Measurements from ENCODE around the gene CENPO. TPM values are rescaled to one million over a fixed set of nuclear protein-coding genes. Genes with fewer than 3 reads are reported as not detected.

CENPO gene
- total RNA-seq, 1 donor: 8.0 TPM

DNA sequence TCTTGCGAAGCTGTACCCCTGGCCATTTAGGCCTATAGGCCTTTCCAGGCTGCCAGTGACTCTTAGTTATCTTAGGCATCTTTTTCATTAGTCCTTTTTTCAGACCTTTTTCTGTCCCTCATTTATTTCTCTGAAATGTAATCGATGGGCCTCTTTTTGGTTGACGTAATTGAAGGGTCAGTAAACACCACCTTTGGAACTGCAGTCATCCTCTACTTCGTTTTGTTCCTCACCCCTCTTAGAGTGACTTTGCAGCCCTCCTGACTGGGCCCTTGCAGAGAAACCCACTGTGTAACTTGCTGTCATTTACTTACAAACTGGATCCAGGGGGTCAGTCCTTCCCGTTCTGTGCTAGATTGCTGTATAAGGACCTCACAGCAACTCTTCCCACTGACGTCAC, 23.2 kb downstream of the CENPO start:
- peak overlapping the region; percentile 4 for H2AFZ ChIP-seq (ENCODE audit: low read length)
- no peak for DNase-seq (ENCODE audit: insufficient read length, low spot score, missing footprints)
- no peaks in the 10 kb centered on the region for H3K9me3 ChIP-seq (ENCODE audit: low read depth, low read length)
- H3K36me3 ChIP-seq (ENCODE audit: insufficient read depth, low read length): peaks cover 43% of the 10 kb centered on the region
- peaks cover 44% of the 10 kb centered on the region for H3K79me2 ChIP-seq (ENCODE audit: insufficient read depth, low read length)
- H3K27ac ChIP-seq (ENCODE audit: low read depth, low read length): peak overlapping the region; percentile 78
- H4K20me1 ChIP-seq (ENCODE audit: insufficient read depth, low read length): no peaks in the 10 kb centered on the region
- no peak overlapping the region for H3K4me3 ChIP-seq (ENCODE audit: insufficient read depth, low read length)
- peaks cover 22% of the 10 kb centered on the region for H3K4me1 ChIP-seq (ENCODE audit: insufficient read depth, low read length)
- no peaks in the 10 kb centered on the region for H3K27me3 ChIP-seq (ENCODE audit: insufficient read depth, low read length)
- TF ChIP-seq, protein P1, sequence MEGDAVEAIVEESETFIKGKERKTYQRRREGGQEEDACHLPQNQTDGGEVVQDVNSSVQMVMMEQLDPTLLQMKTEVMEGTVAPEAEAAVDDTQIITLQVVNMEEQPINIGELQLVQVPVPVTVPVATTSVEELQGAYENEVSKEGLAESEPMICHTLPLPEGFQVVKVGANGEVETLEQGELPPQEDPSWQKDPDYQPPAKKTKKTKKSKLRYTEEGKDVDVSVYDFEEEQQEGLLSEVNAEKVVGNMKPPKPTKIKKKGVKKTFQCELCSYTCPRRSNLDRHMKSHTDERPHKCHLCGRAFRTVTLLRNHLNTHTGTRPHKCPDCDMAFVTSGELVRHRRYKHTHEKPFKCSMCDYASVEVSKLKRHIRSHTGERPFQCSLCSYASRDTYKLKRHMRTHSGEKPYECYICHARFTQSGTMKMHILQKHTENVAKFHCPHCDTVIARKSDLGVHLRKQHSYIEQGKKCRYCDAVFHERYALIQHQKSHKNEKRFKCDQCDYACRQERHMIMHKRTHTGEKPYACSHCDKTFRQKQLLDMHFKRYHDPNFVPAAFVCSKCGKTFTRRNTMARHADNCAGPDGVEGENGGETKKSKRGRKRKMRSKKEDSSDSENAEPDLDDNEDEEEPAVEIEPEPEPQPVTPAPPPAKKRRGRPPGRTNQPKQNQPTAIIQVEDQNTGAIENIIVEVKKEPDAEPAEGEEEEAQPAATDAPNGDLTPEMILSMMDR (IDR thresholded peaks at IDR 0.05; ENCODE audit: extremely low read depth, low read depth, low read length): no peak
- H3K4me2 ChIP-seq (ENCODE audit: insufficient read depth, low read length): peak overlapping the region; percentile 3

DNA sequence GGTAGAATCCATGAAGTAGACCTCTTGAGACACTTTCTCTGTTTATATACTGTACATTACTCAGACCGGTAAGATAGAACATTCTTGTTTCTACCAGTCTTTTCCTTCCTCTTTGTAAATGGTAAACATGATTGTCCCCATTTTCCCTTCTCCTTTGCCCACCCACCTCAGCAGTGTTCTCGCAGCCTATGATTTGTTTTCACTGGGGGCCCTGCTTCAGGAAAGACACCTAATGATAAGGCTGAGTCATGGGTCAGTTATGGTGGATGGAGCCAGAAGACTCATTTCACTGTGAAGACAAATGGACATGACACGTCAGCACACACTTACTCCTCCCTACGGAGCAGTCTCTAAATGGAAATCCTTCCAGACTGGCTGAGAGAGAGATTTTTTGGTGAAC, 23.7 kb downstream of the CENPO start:
- H3K27me3 ChIP-seq (ENCODE audit: insufficient read depth, low read length): no peaks in the 10 kb centered on the region
- H3K4me3 ChIP-seq (ENCODE audit: insufficient read depth, low read length): no peak overlapping the region
- TF ChIP-seq, protein P1 (IDR thresholded peaks at IDR 0.05; ENCODE audit: extremely low read depth, low read depth, low read length): no peak
- no peaks in the 10 kb centered on the region for H3K9me3 ChIP-seq (ENCODE audit: low read depth, low read length)
- H2AFZ ChIP-seq (ENCODE audit: low read length): peak overlapping the region; percentile 4
- H4K20me1 ChIP-seq (ENCODE audit: insufficient read depth, low read length): no peaks in the 10 kb centered on the region
- H3K27ac ChIP-seq (ENCODE audit: low read depth, low read length): peak overlapping the region; percentile 78
- peaks cover 48% of the 10 kb centered on the region for H3K36me3 ChIP-seq (ENCODE audit: insufficient read depth, low read length)
- peak overlapping the region; percentile 3 for H3K4me2 ChIP-seq (ENCODE audit: insufficient read depth, low read length)
- peak; percentile 91 for DNase-seq (ENCODE audit: insufficient read length, low spot score, missing footprints)
- H3K79me2 ChIP-seq (ENCODE audit: insufficient read depth, low read length): peaks cover 41% of the 10 kb centered on the region
- peaks cover 22% of the 10 kb centered on the region for H3K4me1 ChIP-seq (ENCODE audit: insufficient read depth, low read length)

DNA sequence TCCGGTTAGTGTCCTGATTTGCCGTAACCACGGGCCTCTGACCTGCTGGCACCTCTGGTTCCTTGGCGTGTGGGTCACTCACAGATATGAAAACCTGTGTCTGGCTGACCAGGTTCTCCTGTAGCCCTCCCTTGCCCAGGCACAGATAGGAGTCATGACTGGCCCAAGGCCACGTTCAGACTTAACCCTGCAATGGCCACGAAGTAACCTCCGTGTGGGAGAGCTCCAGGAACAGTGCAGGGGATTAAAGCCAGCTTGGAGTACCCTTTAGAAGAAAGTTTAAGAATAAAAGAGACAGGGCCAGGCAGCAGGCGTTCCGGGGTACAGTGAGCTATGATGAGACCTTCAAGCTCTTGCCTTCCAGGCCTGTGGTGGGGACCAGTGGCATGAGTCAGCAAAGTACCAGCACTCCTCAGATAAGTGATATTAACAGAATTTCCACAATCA, 25.5 kb downstream of the CENPO start:
- TF ChIP-seq, protein P1 (IDR thresholded peaks at IDR 0.05; ENCODE audit: extremely low read depth, low read depth, low read length): no peak
- DNase-seq (ENCODE audit: insufficient read length, low spot score, missing footprints): peak; percentile 84
- Histone ChIP-seq H3K27ac (ENCODE audit: low read depth, low read length) (peak overlapping the region; percentile 48), H3K79me2 (ENCODE audit: insufficient read depth, low read length) (peaks cover 22% of the 10 kb centered on the region), H3K4me3 (ENCODE audit: insufficient read depth, low read length) (no peak overlapping the region), H3K27me3 (ENCODE audit: insufficient read depth, low read length) (no peaks in the 10 kb centered on the region), H3K36me3 (ENCODE audit: insufficient read depth, low read length) (peaks cover 51% of the 10 kb centered on the region), H3K4me2 (ENCODE audit: insufficient read depth, low read length) (no peak overlapping the region), H3K4me1 (ENCODE audit: insufficient read depth, low read length) (peaks cover 22% of the 10 kb centered on the region), H2AFZ (ENCODE audit: low read length) (peak overlapping the region; percentile 44), H3K9me3 (ENCODE audit: low read depth, low read length) (no peaks in the 10 kb centered on the region), H4K20me1 (ENCODE audit: insufficient read depth, low read length) (no peaks in the 10 kb centered on the region)

DNA sequence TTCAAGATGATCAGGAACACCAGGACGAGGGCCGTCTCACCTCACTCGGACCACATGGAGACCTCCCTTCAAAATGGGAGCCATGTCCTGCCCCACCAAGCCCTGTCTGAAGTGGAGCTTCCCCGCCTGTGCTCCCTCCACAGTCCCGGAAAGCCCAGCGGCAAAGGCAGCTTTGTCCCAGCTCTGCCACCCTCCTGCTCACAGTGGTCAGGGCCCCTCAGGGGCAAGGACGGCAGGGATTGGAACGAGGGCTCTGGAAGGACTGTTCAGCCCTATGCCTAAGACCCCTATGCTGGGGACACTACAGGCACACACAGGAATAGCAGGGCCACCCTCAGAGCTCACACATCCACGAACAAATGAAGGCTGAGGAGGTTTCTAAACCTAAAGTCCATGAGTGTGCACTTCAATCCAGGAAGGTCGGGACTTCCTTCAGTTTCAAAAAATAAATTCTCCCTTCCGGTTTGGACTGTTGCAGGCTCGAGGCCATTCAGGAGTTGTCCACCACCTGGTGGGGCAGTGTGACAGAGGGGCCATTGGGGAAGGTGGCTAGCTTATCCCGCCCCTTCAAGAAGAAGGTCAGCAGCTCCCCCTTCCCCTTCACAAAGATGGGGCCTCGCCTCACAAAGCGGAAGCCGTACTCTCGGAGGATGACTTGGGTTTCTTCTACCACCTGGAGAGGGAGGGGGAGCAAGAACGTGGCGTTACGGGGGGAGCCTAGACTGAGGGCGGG, 26.4 kb downstream of the CENPO start:
- Histone ChIP-seq H3K4me1 (ENCODE audit: insufficient read depth, low read length) (peaks cover 22% of the 10 kb centered on the region), H3K9me3 (ENCODE audit: low read depth, low read length) (no peaks in the 10 kb centered on the region), H3K4me3 (ENCODE audit: insufficient read depth, low read length) (no peak overlapping the region), H3K27ac (ENCODE audit: low read depth, low read length) (peak overlapping the region; percentile 48), H3K36me3 (ENCODE audit: insufficient read depth, low read length) (peaks cover 55% of the 10 kb centered on the region), H4K20me1 (ENCODE audit: insufficient read depth, low read length) (no peaks in the 10 kb centered on the region), H3K79me2 (ENCODE audit: insufficient read depth, low read length) (peaks cover 14% of the 10 kb centered on the region), H2AFZ (ENCODE audit: low read length) (no peak overlapping the region), H3K27me3 (ENCODE audit: insufficient read depth, low read length) (no peaks in the 10 kb centered on the region), H3K4me2 (ENCODE audit: insufficient read depth, low read length) (no peak overlapping the region)
- TF ChIP-seq, protein P1 (IDR thresholded peaks at IDR 0.05; ENCODE audit: extremely low read depth, low read depth, low read length): no peak
- DNase-seq (ENCODE audit: insufficient read length, low spot score, missing footprints): peak; percentile 3
